GM23338 (cell line): ENCODE results near the gene ARL13B. TPM values are rescaled to one million over a fixed set of nuclear protein-coding genes. Genes with fewer than 3 reads are reported as not detected.

ENCODE experiments used
- ATAC-seq: fragments of 200-7000 bp; cut with Tn5 transposase; 3 replicates; pipeline ENCODE4 v1.9.1; 2020
- DNase-seq: peaks from one replicate; pipeline ENCODE4 v3.0.0-alpha.2; 2015; ENCODE audit warnings: low spot score
- H2AFZ ChIP-seq: fragments of 200-600 bp; sonication (generic); 2 replicates; pipeline ENCODE4 v1.8.0; 2016; ENCODE audit warnings: antibody characterized with exemption, mild to moderate bottlenecking, moderate library complexity
- H3F3A ChIP-seq: fragments of 200-600 bp; sonication (generic); replicated peaks from 2 replicates; pipeline ENCODE4 v1.8.0; 2017; ENCODE audit warnings: antibody characterized with exemption, mixed run types, low read depth
- H3K27ac ChIP-seq: fragments of 200-600 bp; sonication (generic); 2 replicates; pipeline ENCODE4 v1.6.1; 2016; ENCODE audit warnings: low read depth
- H3K27me3 ChIP-seq: fragments of 200-600 bp; sonication (generic); 2 replicates; pipeline ENCODE4 v1.8.0; 2016; ENCODE audit warnings: mild to moderate bottlenecking, mixed run types, moderate library complexity; ENCODE audit not compliant: insufficient read depth
- H3K36me3 ChIP-seq: fragments of 200-600 bp; sonication (generic); 2 replicates; pipeline ENCODE4 v1.8.0; 2016; ENCODE audit warnings: mild to moderate bottlenecking; ENCODE audit not compliant: insufficient read depth
- H3K4me1 ChIP-seq: fragments of 200-600 bp; sonication (generic); 2 replicates; pipeline ENCODE4 v1.8.0; 2016; ENCODE audit warnings: mild to moderate bottlenecking, moderate library complexity; ENCODE audit not compliant: insufficient read depth
- H3K4me2 ChIP-seq: fragments of 200-600 bp; sonication (generic); 2 replicates; pipeline ENCODE4 v1.7.1; 2017; ENCODE audit warnings: mixed run types
- H3K4me3 ChIP-seq: fragments of 200-600 bp; sonication (generic); 2 replicates; pipeline ENCODE4 v1.6.1; 2016; ENCODE audit warnings: mixed run types
- H3K79me2 ChIP-seq: fragments of 200-600 bp; sonication (generic); replicated peaks from 2 replicates; pipeline ENCODE4 v1.8.0; 2017; ENCODE audit warnings: mild to moderate bottlenecking; ENCODE audit not compliant: insufficient read depth
- H3K9me2 ChIP-seq: fragments of 200-600 bp; sonication (generic); 2 replicates; pipeline ENCODE4 v1.8.0; 2017; ENCODE audit not compliant: insufficient read depth
- H4K20me1 ChIP-seq: fragments of 200-600 bp; sonication (generic); replicated peaks from 2 replicates; pipeline ENCODE4 v1.8.0; 2017; ENCODE audit warnings: mild to moderate bottlenecking; ENCODE audit not compliant: insufficient read depth
- H3K27ac Mint-ChIP-seq: 2 replicates; pipeline ENCODE4 v1.8.0; 2020; ENCODE audit warnings: inconsistent platforms, mild to moderate bottlenecking, moderate library complexity, mixed read lengths
- H3K27me3 Mint-ChIP-seq: 3 replicates; pipeline ENCODE4 v1.8.0; 2022; ENCODE audit warnings: low read depth, mild to moderate bottlenecking, moderate library complexity, mixed read lengths, inconsistent platforms; ENCODE audit not compliant: insufficient read depth, poor library complexity
- H3K36me3 Mint-ChIP-seq: 3 replicates; pipeline ENCODE4 v1.8.0; 2021; ENCODE audit warnings: low read depth, mild to moderate bottlenecking, inconsistent platforms, moderate library complexity, mixed read lengths
- H3K4me1 Mint-ChIP-seq: 3 replicates; pipeline ENCODE4 v1.8.0; 2020; ENCODE audit warnings: mild to moderate bottlenecking, inconsistent platforms, mixed read lengths
- H3K4me3 Mint-ChIP-seq: 3 replicates; pipeline ENCODE4 v1.8.0; 2021; ENCODE audit warnings: moderate library complexity, mild to moderate bottlenecking, inconsistent platforms, mixed read lengths
- H3K9me3 Mint-ChIP-seq: 3 replicates; pipeline ENCODE4 v1.8.0; 2020; ENCODE audit warnings: moderate library complexity, mild to moderate bottlenecking, inconsistent platforms, mixed read lengths
- CREB1 ChIP-seq: fragments of 250-450 bp; sonication (Bioruptor Pico); IDR thresholded peaks from 2 replicates; pipeline ENCODE4 v1.5.0; 2020; ENCODE audit warnings: low read depth, mild to moderate bottlenecking, moderate library complexity
- EZH2 ChIP-seq: fragments of 200-600 bp; sonication (generic); IDR thresholded peaks from one replicate; pipeline ENCODE4 v1.8.0; 2017; ENCODE audit warnings: antibody characterized with exemption, mild to moderate bottlenecking, low read depth; ENCODE audit not compliant: unreplicated experiment
- EZH2phosphoT487 ChIP-seq: fragments of 200-600 bp; sonication (generic); IDR thresholded peaks from one replicate; pipeline ENCODE4 v1.8.1; 2018; ENCODE audit warnings: antibody characterized with exemption; ENCODE audit not compliant: unreplicated experiment
- JUNB ChIP-seq: IDR thresholded peaks from one replicate; pipeline ENCODE4 v1.6.1; 2016; ENCODE audit warnings: antibody characterized with exemption; ENCODE audit not compliant: unreplicated experiment
- NANOG ChIP-seq: IDR thresholded peaks from 2 replicates; pipeline ENCODE4 v1.6.1; 2016; ENCODE audit warnings: antibody characterized with exemption, borderline replicate concordance
- POLR2AphosphoS5 ChIP-seq: IDR thresholded peaks from 2 replicates; pipeline ENCODE4 v1.6.1; 2016; ENCODE audit warnings: antibody characterized with exemption, low read depth
- STAT1 ChIP-seq: IDR thresholded peaks from one replicate; pipeline ENCODE4 v1.6.1; 2016; ENCODE audit warnings: antibody characterized with exemption; ENCODE audit not compliant: unreplicated experiment
- ZNF114 ChIP-seq: fragments of 250-450 bp; sonication (Bioruptor Pico); IDR thresholded peaks from 2 replicates; pipeline ENCODE4 v1.5.0; 2020; ENCODE audit warnings: mild to moderate bottlenecking, moderate library complexity
- polyA plus RNA-seq: library from polyadenylated mRNA; unstranded; fragments of >200 nt; fragmentation: Nextera tagmentation; extraction: Ambion mirVana; gene quantifications from 2 replicates; pipeline ENCODE4 v1.2.1, GENCODE V29; 2016
- total RNA-seq: library from RNA; depleted of rRNA; stranded (reverse); fragments of >200 nt; shearing (Covaris generic); gene quantifications from 2 replicates; pipeline ENCODE4 v1.2.3, GENCODE V29; 2014
- TF ChIP-seq, protein P1 (sequence below): IDR thresholded peaks from one replicate; pipeline ENCODE4 v1.6.1; 2018; ENCODE audit warnings: antibody characterized with exemption; ENCODE audit not compliant: unreplicated experiment
- TF ChIP-seq, protein P2 (sequence below): fragments of 250-450 bp; sonication (Bioruptor Pico); IDR thresholded peaks from 2 replicates; pipeline ENCODE4 v1.5.0; 2020; ENCODE audit warnings: mild to moderate bottlenecking, moderate library complexity
- TF ChIP-seq, protein P3 (sequence below), 2 experiments: fragments of 200-600 bp in 1 of 2; sonication (generic) in 1 of 2; conservative IDR thresholded peaks; 2 replicates each; pipeline versions ENCODE4 v1.5.1 to v1.6.1; 2016 to 2017; ENCODE audit warnings: antibody characterized with exemption in 2 of 2, low read depth in 2 of 2, mild to moderate bottlenecking in 2 of 2, moderate library complexity in 1 of 2

The ARL13B gene
- total and polyA plus RNA-seq, 2 experiments from 2014 or later, result 7.9 to 17.1 TPM

DNA sequence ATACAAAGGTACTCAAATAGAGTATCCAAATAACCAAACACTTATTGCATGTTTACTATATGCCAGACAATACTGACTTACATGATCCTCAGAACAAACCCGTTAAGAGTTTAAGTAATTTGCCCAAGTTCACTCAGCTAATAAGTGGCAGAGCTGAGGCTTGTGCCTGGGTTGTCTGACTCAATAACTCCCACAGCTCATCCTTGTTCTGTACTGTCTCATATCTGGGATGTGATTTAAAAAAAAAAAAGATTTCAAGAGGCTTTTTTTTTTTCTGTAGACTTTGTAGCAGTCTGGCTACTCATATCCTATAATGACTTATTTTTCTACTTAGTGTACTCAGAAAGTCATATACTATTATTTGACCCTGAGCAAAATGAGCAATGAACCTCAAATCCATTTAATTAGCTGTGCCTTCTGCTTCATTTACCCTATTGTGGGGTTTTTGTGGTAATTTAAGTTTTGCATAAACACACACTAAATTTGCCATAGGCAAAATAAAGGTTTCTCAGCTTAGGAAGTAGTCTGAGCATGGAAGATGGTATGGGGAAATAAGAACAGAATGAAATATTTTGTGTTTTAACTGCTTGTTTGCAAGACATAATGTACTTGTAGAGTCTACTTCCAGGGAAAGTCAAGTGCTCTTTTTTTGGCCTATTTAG, 86.0 kb downstream of the ARL13B start (continued):
- TF ChIP-seq, protein P1, sequence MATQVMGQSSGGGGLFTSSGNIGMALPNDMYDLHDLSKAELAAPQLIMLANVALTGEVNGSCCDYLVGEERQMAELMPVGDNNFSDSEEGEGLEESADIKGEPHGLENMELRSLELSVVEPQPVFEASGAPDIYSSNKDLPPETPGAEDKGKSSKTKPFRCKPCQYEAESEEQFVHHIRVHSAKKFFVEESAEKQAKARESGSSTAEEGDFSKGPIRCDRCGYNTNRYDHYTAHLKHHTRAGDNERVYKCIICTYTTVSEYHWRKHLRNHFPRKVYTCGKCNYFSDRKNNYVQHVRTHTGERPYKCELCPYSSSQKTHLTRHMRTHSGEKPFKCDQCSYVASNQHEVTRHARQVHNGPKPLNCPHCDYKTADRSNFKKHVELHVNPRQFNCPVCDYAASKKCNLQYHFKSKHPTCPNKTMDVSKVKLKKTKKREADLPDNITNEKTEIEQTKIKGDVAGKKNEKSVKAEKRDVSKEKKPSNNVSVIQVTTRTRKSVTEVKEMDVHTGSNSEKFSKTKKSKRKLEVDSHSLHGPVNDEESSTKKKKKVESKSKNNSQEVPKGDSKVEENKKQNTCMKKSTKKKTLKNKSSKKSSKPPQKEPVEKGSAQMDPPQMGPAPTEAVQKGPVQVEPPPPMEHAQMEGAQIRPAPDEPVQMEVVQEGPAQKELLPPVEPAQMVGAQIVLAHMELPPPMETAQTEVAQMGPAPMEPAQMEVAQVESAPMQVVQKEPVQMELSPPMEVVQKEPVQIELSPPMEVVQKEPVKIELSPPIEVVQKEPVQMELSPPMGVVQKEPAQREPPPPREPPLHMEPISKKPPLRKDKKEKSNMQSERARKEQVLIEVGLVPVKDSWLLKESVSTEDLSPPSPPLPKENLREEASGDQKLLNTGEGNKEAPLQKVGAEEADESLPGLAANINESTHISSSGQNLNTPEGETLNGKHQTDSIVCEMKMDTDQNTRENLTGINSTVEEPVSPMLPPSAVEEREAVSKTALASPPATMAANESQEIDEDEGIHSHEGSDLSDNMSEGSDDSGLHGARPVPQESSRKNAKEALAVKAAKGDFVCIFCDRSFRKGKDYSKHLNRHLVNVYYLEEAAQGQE, result no peak
- no peak for TF ChIP-seq CREB1 (CRISPR knock-in tag)
- TF ChIP-seq EZH2phosphoT487, result no peak
- TF ChIP-seq NANOG, result no peak
- no peak for TF ChIP-seq POLR2AphosphoS5

DNA sequence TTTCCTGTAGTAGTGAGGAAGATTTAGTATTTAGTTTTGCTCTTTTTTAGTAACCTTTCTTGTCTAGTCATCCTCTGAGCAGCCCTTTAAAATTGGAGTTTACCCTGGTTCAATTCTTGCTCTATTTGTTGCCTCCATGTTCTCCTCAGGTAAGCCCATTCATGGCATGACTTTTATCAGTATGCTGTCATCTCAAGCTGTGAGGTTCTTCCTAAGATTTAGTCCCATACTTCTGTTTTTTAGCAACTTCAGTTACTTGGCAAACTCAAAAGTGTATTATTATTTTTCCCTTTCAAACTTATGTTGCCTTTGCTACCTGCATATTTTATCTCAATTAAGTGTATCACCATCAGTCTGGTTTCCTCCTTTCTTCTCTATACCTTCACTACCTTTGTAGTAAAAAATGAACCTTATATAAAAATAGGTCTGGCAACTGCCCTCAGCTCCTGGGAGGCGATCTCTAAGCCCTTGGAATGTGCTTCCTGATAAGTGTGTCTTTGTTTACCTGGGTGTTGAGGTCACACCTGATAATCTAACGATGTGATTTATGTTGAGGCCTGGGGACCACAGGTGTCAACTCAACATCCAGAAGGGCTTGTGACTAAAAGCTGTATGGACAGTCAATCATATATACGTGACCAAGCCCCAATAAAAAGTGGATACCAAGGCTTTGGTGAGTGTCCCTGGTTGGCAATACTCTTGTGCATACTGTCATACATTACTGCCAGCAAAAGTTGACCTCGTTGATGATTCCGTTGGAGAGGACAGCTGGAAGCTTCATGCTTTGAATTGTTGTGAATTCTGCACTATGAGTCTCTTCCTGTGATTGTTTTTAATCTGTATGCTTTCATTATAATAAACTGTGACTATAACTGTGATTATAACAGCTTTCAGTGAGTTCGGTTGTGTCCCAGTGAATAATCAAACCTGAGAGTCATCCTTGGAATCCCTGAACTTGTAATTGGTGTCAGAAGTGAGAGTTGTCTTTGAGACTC, 86.8 kb downstream of the ARL13B start:
- Mint-ChIP-seq H3K4me1 (peaks cover 2% of the 10 kb centered on the region; the same call in 1 of the 3 replicates), H3K9me3 (no peaks in the 10 kb centered on the region; the same call in 2 of the 3 replicates), H3K27me3 (peaks cover 6% of the 10 kb centered on the region), H3K4me3 (no peak overlapping the region), H3K27ac (no peak overlapping the region), H3K36me3 (peaks cover 8% of the 10 kb centered on the region)
- Histone ChIP-seq H2AFZ (no peak overlapping the region), H3K27ac (no peak overlapping the region), H3K79me2 (peaks cover 10% of the 10 kb centered on the region; the same call in 1 of the 2 replicates), H3K4me3 (no peak overlapping the region), H3K4me1 (no peaks in the 10 kb centered on the region), H3K9me2 (no peaks in the 10 kb centered on the region), H3K36me3 (no peaks in the 10 kb centered on the region), H3K27me3 (no peaks in the 10 kb centered on the region), H4K20me1 (no peaks in the 10 kb centered on the region), H3F3A (no peaks in the 10 kb centered on the region), H3K4me2 (no peak overlapping the region)
- ATAC-seq (no peak), DNase-seq (no peak)
- no peak for TF ChIP-seq EZH2phosphoT487
- TF ChIP-seq, protein P2, sequence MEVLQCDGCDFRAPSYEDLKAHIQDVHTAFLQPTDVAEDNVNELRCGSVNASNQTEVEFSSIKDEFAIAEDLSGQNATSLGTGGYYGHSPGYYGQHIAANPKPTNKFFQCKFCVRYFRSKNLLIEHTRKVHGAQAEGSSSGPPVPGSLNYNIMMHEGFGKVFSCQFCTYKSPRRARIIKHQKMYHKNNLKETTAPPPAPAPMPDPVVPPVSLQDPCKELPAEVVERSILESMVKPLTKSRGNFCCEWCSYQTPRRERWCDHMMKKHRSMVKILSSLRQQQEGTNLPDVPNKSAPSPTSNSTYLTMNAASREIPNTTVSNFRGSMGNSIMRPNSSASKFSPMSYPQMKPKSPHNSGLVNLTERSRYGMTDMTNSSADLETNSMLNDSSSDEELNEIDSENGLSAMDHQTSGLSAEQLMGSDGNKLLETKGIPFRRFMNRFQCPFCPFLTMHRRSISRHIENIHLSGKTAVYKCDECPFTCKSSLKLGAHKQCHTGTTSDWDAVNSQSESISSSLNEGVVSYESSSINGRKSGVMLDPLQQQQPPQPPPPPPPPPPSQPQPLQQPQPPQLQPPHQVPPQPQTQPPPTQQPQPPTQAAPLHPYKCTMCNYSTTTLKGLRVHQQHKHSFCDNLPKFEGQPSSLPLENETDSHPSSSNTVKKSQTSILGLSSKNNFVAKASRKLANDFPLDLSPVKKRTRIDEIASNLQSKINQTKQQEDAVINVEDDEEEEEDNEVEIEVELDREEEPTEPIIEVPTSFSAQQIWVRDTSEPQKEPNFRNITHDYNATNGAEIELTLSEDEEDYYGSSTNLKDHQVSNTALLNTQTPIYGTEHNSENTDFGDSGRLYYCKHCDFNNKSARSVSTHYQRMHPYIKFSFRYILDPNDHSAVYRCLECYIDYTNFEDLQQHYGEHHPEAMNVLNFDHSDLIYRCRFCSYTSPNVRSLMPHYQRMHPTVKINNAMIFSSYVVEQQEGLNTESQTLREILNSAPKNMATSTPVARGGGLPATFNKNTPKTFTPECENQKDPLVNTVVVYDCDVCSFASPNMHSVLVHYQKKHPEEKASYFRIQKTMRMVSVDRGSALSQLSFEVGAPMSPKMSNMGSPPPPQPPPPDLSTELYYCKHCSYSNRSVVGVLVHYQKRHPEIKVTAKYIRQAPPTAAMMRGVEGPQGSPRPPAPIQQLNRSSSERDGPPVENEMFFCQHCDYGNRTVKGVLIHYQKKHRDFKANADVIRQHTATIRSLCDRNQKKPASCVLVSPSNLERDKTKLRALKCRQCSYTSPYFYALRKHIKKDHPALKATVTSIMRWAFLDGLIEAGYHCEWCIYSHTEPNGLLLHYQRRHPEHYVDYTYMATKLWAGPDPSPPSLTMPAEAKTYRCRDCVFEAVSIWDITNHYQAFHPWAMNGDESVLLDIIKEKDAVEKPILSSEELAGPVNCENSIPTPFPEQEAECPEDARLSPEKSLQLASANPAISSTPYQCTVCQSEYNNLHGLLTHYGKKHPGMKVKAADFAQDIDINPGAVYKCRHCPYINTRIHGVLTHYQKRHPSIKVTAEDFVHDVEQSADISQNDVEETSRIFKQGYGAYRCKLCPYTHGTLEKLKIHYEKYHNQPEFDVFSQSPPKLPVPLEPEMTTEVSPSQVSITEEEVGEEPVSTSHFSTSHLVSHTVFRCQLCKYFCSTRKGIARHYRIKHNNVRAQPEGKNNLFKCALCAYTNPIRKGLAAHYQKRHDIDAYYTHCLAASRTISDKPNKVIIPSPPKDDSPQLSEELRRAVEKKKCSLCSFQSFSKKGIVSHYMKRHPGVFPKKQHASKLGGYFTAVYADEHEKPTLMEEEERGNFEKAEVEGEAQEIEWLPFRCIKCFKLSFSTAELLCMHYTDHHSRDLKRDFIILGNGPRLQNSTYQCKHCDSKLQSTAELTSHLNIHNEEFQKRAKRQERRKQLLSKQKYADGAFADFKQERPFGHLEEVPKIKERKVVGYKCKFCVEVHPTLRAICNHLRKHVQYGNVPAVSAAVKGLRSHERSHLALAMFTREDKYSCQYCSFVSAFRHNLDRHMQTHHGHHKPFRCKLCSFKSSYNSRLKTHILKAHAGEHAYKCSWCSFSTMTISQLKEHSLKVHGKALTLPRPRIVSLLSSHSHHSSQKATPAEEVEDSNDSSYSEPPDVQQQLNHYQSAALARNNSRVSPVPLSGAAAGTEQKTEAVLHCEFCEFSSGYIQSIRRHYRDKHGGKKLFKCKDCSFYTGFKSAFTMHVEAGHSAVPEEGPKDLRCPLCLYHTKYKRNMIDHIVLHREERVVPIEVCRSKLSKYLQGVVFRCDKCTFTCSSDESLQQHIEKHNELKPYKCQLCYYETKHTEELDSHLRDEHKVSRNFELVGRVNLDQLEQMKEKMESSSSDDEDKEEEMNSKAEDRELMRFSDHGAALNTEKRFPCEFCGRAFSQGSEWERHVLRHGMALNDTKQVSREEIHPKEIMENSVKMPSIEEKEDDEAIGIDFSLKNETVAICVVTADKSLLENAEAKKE (CRISPR knock-in tag), result no peak
- TF ChIP-seq EZH2, result no peak
- no peak for TF ChIP-seq CREB1 (CRISPR knock-in tag)
- no peak for TF ChIP-seq STAT1
- TF ChIP-seq, protein P3, sequence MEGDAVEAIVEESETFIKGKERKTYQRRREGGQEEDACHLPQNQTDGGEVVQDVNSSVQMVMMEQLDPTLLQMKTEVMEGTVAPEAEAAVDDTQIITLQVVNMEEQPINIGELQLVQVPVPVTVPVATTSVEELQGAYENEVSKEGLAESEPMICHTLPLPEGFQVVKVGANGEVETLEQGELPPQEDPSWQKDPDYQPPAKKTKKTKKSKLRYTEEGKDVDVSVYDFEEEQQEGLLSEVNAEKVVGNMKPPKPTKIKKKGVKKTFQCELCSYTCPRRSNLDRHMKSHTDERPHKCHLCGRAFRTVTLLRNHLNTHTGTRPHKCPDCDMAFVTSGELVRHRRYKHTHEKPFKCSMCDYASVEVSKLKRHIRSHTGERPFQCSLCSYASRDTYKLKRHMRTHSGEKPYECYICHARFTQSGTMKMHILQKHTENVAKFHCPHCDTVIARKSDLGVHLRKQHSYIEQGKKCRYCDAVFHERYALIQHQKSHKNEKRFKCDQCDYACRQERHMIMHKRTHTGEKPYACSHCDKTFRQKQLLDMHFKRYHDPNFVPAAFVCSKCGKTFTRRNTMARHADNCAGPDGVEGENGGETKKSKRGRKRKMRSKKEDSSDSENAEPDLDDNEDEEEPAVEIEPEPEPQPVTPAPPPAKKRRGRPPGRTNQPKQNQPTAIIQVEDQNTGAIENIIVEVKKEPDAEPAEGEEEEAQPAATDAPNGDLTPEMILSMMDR (conservative IDR thresholded peaks at IDR 0.05; ENCODE audit: low read depth in 2 of 2), result no peak
- no peak for TF ChIP-seq ZNF114
- TF ChIP-seq NANOG, result no peak
- no peak for TF ChIP-seq JUNB
